Measurements from ENCODE around the gene MYBPC1.

The MYBPC1 gene

DNA sequence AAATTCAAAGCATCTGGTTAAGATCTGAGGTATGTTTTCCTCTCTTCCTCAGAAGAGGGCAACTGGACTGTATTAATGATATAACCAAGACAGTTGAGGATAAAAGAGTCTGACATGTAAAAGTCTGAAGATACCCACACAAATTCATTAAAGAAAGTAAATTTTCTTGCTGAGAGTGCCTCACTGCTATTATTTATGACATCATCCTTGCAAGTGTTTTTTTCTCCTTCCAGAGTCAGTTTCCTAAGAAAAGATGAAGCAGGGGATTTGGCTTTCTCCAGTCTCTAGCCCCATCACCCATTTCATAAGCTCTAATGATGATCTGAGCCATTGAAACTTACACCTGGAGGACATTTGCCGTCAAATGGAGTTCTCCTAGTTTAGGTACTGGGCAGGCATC lies 21.0 kb upstream of the MYBPC1 start:
- no peak overlapping the region for H2BK15ac ChIP-seq (replicated peaks; ENCODE audit: low read depth)
- DNase-seq, result no peak
- no peak overlapping the region for H2BK5ac ChIP-seq (ENCODE audit: low read length)
- no peaks in the 10 kb centered on the region for H3K79me1 ChIP-seq (ENCODE audit: low read length)
- H3K4ac ChIP-seq (ENCODE audit: low read depth, low read length), result no peak overlapping the region
- no peak overlapping the region for H3K18ac ChIP-seq (ENCODE audit: low read length)
- H3K23ac ChIP-seq (ENCODE audit: low read length), result no peak overlapping the region
- no peaks in the 10 kb centered on the region for H3K4me1 ChIP-seq (ENCODE audit: control insufficient read depth, low read depth, low read length)
- no peak overlapping the region for H3K4me2 ChIP-seq (ENCODE audit: low read length)
- no peak overlapping the region for H4K5ac ChIP-seq (ENCODE audit: low read length)
- H3K4me3 ChIP-seq (ENCODE audit: low read length), result no peak overlapping the region
- H2AK5ac ChIP-seq (ENCODE audit: low read length), result no peak overlapping the region
- no CpG with 5 or more reads among the region's 1 CpG for WGBS (ENCODE audit: extremely low coverage, insufficient coverage, low lambda C conversion rate)
- H2BK120ac ChIP-seq (ENCODE audit: low read depth, low read length), result no peak overlapping the region
- no peak overlapping the region for H4K8ac ChIP-seq (ENCODE audit: low read depth, low read length)
- H3K27me3 ChIP-seq (ENCODE audit: insufficient read depth, low read length, poor library complexity), result no peaks in the 10 kb centered on the region
- no peaks in the 10 kb centered on the region for H3K36me3 ChIP-seq (ENCODE audit: control insufficient read depth, insufficient read depth, low read length)
- H3K56ac ChIP-seq (ENCODE audit: low read length), result no peak overlapping the region
- H3K9ac ChIP-seq (ENCODE audit: low read length), result no peak overlapping the region
- no peaks in the 10 kb centered on the region for H3K79me2 ChIP-seq (ENCODE audit: control insufficient read depth, insufficient read depth, low read length)
- no peak overlapping the region for H3K27ac ChIP-seq (ENCODE audit: low read depth, low read length)

DNA sequence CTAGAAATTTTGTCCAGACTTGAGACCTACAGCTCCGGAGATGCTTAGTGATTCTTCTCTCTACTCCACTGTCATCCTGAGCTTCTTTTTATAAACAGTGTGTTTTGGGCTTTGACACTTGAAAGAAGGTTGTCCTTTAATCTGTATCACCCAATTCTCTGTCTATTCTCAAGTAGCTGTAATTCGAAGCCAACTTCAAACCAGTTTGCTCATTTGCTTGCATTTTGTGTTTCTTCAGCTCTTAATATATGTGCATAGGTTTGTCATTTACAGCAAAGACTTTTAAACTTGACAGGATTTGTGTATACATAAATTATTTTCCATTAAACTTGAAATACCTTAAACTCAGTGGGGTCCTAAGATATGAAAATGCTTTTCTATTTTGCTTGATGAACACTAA lies 16.4 kb upstream of the MYBPC1 start:
- no CpG with 5 or more reads among the region's 2 CpGs for WGBS (ENCODE audit: extremely low coverage, insufficient coverage, low lambda C conversion rate)
- no peak overlapping the region for H3K27ac ChIP-seq (ENCODE audit: low read depth, low read length)
- H3K4me2 ChIP-seq (ENCODE audit: low read length), result no peak overlapping the region
- no peak overlapping the region for H2AK5ac ChIP-seq (ENCODE audit: low read length)
- H2BK5ac ChIP-seq (ENCODE audit: low read length), result no peak overlapping the region
- H3K4me1 ChIP-seq (ENCODE audit: control insufficient read depth, low read depth, low read length), result no peaks in the 10 kb centered on the region
- H3K4ac ChIP-seq (ENCODE audit: low read depth, low read length), result no peak overlapping the region
- H3K79me1 ChIP-seq (ENCODE audit: low read length), result no peaks in the 10 kb centered on the region
- H3K18ac ChIP-seq (ENCODE audit: low read length), result no peak overlapping the region
- H3K27me3 ChIP-seq (ENCODE audit: insufficient read depth, low read length, poor library complexity), result no peaks in the 10 kb centered on the region
- H3K79me2 ChIP-seq (ENCODE audit: control insufficient read depth, insufficient read depth, low read length), result no peaks in the 10 kb centered on the region
- H2BK15ac ChIP-seq (replicated peaks; ENCODE audit: low read depth), result no peak overlapping the region
- no peak overlapping the region for H4K8ac ChIP-seq (ENCODE audit: low read depth, low read length)
- no peak overlapping the region for H3K56ac ChIP-seq (ENCODE audit: low read length)
- H3K23ac ChIP-seq (ENCODE audit: low read length), result no peak overlapping the region
- H3K4me3 ChIP-seq (ENCODE audit: low read length), result no peak overlapping the region
- H3K9ac ChIP-seq (ENCODE audit: low read length), result no peak overlapping the region
- H2BK120ac ChIP-seq (ENCODE audit: low read depth, low read length), result no peak overlapping the region
- H3K36me3 ChIP-seq (ENCODE audit: control insufficient read depth, insufficient read depth, low read length), result no peaks in the 10 kb centered on the region
- no peak overlapping the region for H4K5ac ChIP-seq (ENCODE audit: low read length)
- DNase-seq, result no peak

DNA sequence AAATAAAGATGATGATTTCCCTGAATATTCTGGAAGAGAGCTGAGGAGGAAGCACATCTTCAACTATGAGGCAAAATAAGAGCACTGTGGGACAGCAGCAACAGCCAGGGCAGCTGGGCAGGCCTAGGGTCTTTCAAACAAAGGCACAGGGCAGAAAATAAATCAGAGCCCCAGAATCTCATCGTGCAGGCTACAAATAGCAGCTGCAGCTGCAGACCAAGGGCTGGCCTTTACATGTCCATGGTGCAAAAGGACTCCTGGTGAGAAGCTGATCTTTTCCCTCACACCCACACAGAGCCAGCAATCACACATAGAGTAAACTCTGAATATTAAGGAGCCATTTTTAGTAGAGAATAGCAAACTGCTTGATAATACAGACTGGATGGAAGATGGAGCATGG lies 13.6 kb upstream of the MYBPC1 start:
- H2BK120ac ChIP-seq (ENCODE audit: low read depth, low read length), result no peak overlapping the region
- no peak for DNase-seq
- H3K36me3 ChIP-seq (ENCODE audit: control insufficient read depth, insufficient read depth, low read length), result no peaks in the 10 kb centered on the region
- no peak overlapping the region for H3K4me2 ChIP-seq (ENCODE audit: low read length)
- no peak overlapping the region for H3K23ac ChIP-seq (ENCODE audit: low read length)
- H3K56ac ChIP-seq (ENCODE audit: low read length), result no peak overlapping the region
- no peak overlapping the region for H2BK15ac ChIP-seq (replicated peaks; ENCODE audit: low read depth)
- H3K4ac ChIP-seq (ENCODE audit: low read depth, low read length), result no peak overlapping the region
- H3K18ac ChIP-seq (ENCODE audit: low read length), result no peak overlapping the region
- H3K27ac ChIP-seq (ENCODE audit: low read depth, low read length), result no peak overlapping the region
- H3K4me1 ChIP-seq (ENCODE audit: control insufficient read depth, low read depth, low read length), result no peaks in the 10 kb centered on the region
- H3K4me3 ChIP-seq (ENCODE audit: low read length), result no peak overlapping the region
- no peak overlapping the region for H3K9ac ChIP-seq (ENCODE audit: low read length)
- H2AK5ac ChIP-seq (ENCODE audit: low read length), result no peak overlapping the region
- WGBS (ENCODE audit: extremely low coverage, insufficient coverage, low lambda C conversion rate), result no CpG with 5 or more reads among the region's 1 CpG
- no peak overlapping the region for H4K5ac ChIP-seq (ENCODE audit: low read length)
- no peaks in the 10 kb centered on the region for H3K79me2 ChIP-seq (ENCODE audit: control insufficient read depth, insufficient read depth, low read length)
- H4K8ac ChIP-seq (ENCODE audit: low read depth, low read length), result no peak overlapping the region
- no peaks in the 10 kb centered on the region for H3K27me3 ChIP-seq (ENCODE audit: insufficient read depth, low read length, poor library complexity)
- no peaks in the 10 kb centered on the region for H3K79me1 ChIP-seq (ENCODE audit: low read length)
- no peak overlapping the region for H2BK5ac ChIP-seq (ENCODE audit: low read length)

DNA sequence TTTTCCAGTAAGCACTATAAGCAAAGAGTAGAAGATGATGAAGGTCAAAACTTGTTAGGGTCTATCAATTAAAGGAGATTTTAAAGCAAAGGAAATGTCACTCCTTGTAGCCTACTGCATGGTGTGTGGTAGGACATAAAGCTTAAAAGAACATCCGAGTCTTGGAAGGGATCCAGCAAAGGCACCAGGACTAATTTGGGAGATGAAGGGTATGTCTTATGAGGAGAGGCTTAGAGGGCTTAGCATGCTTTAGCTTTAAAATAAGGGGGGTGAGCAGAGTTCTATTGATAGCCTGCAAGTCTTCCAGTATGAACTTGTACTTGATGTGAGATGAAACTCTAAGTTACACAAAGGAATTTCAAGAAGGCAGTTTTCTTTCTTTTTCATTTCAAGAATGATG lies 11.8 kb upstream of the MYBPC1 start:
- no peaks in the 10 kb centered on the region for H3K4me1 ChIP-seq (ENCODE audit: control insufficient read depth, low read depth, low read length)
- no peak overlapping the region for H2AK5ac ChIP-seq (ENCODE audit: low read length)
- no peak overlapping the region for H4K5ac ChIP-seq (ENCODE audit: low read length)
- no peaks in the 10 kb centered on the region for H3K27me3 ChIP-seq (ENCODE audit: insufficient read depth, low read length, poor library complexity)
- no peak overlapping the region for H3K4me2 ChIP-seq (ENCODE audit: low read length)
- WGBS (ENCODE audit: extremely low coverage, insufficient coverage, low lambda C conversion rate), result no CpG with 5 or more reads among the region's 1 CpG
- H2BK120ac ChIP-seq (ENCODE audit: low read depth, low read length), result no peak overlapping the region
- no peak for DNase-seq
- no peak overlapping the region for H3K23ac ChIP-seq (ENCODE audit: low read length)
- no peak overlapping the region for H4K8ac ChIP-seq (ENCODE audit: low read depth, low read length)
- H3K56ac ChIP-seq (ENCODE audit: low read length), result no peak overlapping the region
- H2BK15ac ChIP-seq (replicated peaks; ENCODE audit: low read depth), result no peak overlapping the region
- no peaks in the 10 kb centered on the region for H3K79me1 ChIP-seq (ENCODE audit: low read length)
- no peak overlapping the region for H2BK5ac ChIP-seq (ENCODE audit: low read length)
- no peak overlapping the region for H3K9ac ChIP-seq (ENCODE audit: low read length)
- H3K18ac ChIP-seq (ENCODE audit: low read length), result no peak overlapping the region
- no peak overlapping the region for H3K4me3 ChIP-seq (ENCODE audit: low read length)
- H3K36me3 ChIP-seq (ENCODE audit: control insufficient read depth, insufficient read depth, low read length), result no peaks in the 10 kb centered on the region
- no peak overlapping the region for H3K4ac ChIP-seq (ENCODE audit: low read depth, low read length)
- H3K79me2 ChIP-seq (ENCODE audit: control insufficient read depth, insufficient read depth, low read length), result no peaks in the 10 kb centered on the region
- no peak overlapping the region for H3K27ac ChIP-seq (ENCODE audit: low read depth, low read length)

DNA sequence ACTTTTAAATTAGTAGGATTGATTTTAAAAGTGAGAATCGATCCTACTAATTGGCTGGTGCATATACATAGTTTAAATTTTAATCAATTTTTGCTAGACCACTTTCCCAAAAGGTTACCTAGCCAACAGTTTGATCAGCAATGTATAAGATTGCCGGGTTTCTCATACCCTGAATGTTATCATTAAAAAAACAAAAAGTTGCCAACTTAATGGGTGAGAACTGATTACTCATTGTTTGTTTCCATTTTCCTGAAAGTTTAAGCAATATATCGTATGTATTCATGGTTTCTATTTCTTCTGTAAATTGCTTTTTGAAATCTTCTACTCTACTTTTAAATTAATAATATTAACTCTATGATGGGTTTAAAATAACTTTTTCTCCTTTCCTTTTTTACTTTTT lies 4.4 kb upstream of the MYBPC1 start:
- Histone ChIP-seq H2BK120ac (ENCODE audit: low read depth, low read length) (no peak overlapping the region), H3K79me2 (ENCODE audit: control insufficient read depth, insufficient read depth, low read length) (no peaks in the 10 kb centered on the region), H2AK5ac (ENCODE audit: low read length) (no peak overlapping the region), H3K4ac (ENCODE audit: low read depth, low read length) (no peak overlapping the region), H3K18ac (ENCODE audit: low read length) (no peak overlapping the region), H3K36me3 (ENCODE audit: control insufficient read depth, insufficient read depth, low read length) (no peaks in the 10 kb centered on the region), H3K4me2 (ENCODE audit: low read length) (no peak overlapping the region), H3K4me1 (ENCODE audit: control insufficient read depth, low read depth, low read length) (no peaks in the 10 kb centered on the region), H2BK5ac (ENCODE audit: low read length) (no peak overlapping the region), H2BK15ac (replicated peaks; ENCODE audit: low read depth) (no peak overlapping the region), H4K5ac (ENCODE audit: low read length) (no peak overlapping the region), H3K23ac (ENCODE audit: low read length) (no peak overlapping the region), H3K27ac (ENCODE audit: low read depth, low read length) (no peak overlapping the region), H4K8ac (ENCODE audit: low read depth, low read length) (no peak overlapping the region), H3K9ac (ENCODE audit: low read length) (no peak overlapping the region), H3K27me3 (ENCODE audit: insufficient read depth, low read length, poor library complexity) (no peaks in the 10 kb centered on the region), H3K4me3 (ENCODE audit: low read length) (no peak overlapping the region), H3K79me1 (ENCODE audit: low read length) (no peaks in the 10 kb centered on the region), H3K56ac (ENCODE audit: low read length) (no peak overlapping the region)
- WGBS (ENCODE audit: extremely low coverage, insufficient coverage, low lambda C conversion rate), result 100% methylated on average over 1 of the region's 3 CpGs
- no peak for DNase-seq

DNA sequence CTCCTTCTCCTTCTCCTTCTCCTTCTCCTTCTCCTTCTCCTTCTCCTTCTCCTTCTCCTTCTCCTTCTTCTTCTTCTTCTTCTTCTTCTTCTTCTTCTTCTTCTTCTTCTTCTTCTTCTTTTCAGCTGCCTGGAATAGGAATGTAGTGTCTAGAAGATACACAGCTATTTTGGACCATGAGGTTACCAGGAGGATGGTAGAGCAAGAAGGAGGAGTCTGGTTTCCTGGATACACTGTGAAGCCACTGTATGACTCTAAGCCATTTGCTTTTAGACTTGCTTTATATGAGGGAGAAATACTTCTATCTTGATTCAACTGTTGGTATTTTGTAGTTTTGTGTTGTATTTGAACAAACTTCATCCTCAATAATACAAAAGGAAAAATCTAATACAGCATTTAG lies 3.0 kb upstream of the MYBPC1 start:
- H3K27me3 ChIP-seq (ENCODE audit: insufficient read depth, low read length, poor library complexity), result no peaks in the 10 kb centered on the region
- H3K4me1 ChIP-seq (ENCODE audit: control insufficient read depth, low read depth, low read length), result no peaks in the 10 kb centered on the region
- no peaks in the 10 kb centered on the region for H3K79me2 ChIP-seq (ENCODE audit: control insufficient read depth, insufficient read depth, low read length)
- no peak overlapping the region for H2AK5ac ChIP-seq (ENCODE audit: low read length)
- H3K56ac ChIP-seq (ENCODE audit: low read length), result no peak overlapping the region
- no peak for DNase-seq
- H3K27ac ChIP-seq (ENCODE audit: low read depth, low read length), result no peak overlapping the region
- no peak overlapping the region for H3K4me2 ChIP-seq (ENCODE audit: low read length)
- H3K36me3 ChIP-seq (ENCODE audit: control insufficient read depth, insufficient read depth, low read length), result no peaks in the 10 kb centered on the region
- H2BK15ac ChIP-seq (replicated peaks; ENCODE audit: low read depth), result no peak overlapping the region
- H3K79me1 ChIP-seq (ENCODE audit: low read length), result no peaks in the 10 kb centered on the region
- H4K5ac ChIP-seq (ENCODE audit: low read length), result no peak overlapping the region
- H3K4ac ChIP-seq (ENCODE audit: low read depth, low read length), result no peak overlapping the region
- no peak overlapping the region for H3K9ac ChIP-seq (ENCODE audit: low read length)
- no peak overlapping the region for H3K4me3 ChIP-seq (ENCODE audit: low read length)
- H2BK120ac ChIP-seq (ENCODE audit: low read depth, low read length), result no peak overlapping the region
- no peak overlapping the region for H2BK5ac ChIP-seq (ENCODE audit: low read length)
- H4K8ac ChIP-seq (ENCODE audit: low read depth, low read length), result no peak overlapping the region
- H3K18ac ChIP-seq (ENCODE audit: low read length), result no peak overlapping the region
- no peak overlapping the region for H3K23ac ChIP-seq (ENCODE audit: low read length)
